HepG2 (cell line): ENCODE results near the gene CASR. TPM values are rescaled to one million over a fixed set of nuclear protein-coding genes. Genes with fewer than 3 reads are reported as not detected.

Source experiments
- ATAC-seq: fragments of 200-7000 bp; cut with Tn5 transposase; 3 replicates; pipeline ENCODE4 v1.9.1; 2020; ENCODE audit warnings: mild to moderate bottlenecking, moderate library complexity
- BruUV-seq: library from RNA; stranded (reverse); fragments of 400-500 nt; replicated peaks from 2 replicates; lab custom pipeline; 2021; lab: Mats Ljungman, UMichigan
- CTCF ChIA-PET: fragments of 300-600 bp; formaldehyde crosslinking; extraction: SDS; loops from one replicate; lab custom pipeline; 2021; ENCODE audit warnings: low total read pairs, inconsistent platforms, low intra/inter-chr PET ratio; lab: Yijun Ruan, JAX
- POLR2A ChIA-PET: fragments of 350-600 bp; sonication (Branson Sonifier 250); formaldehyde crosslinking; loops from one replicate; lab custom pipeline; 2020; ENCODE audit warnings: antibody characterized with exemption, inconsistent platforms; lab: Yijun Ruan, JAX
- DNase-seq: peaks from one replicate; pipeline ENCODE4 v3.0.0-alpha.2; 2015; ENCODE audit warnings: low spot score
- FAIRE-seq: peaks from 3 replicates; lab custom pipeline; 2011; peaks lifted over from hg19 to GRCh38; lab: Jason Lieb, UNC
- H2AFZ ChIP-seq: one replicate; pipeline ENCODE4 v1.6.1; 2011; ENCODE audit warnings: low read length, inconsistent platforms
- H3K27ac ChIP-seq: fragments of 300-600 bp; 3 replicates; pipeline ENCODE4 v1.8.0; 2011; ENCODE audit warnings: mixed run types, mild to moderate bottlenecking, mixed read lengths, low read length, inconsistent platforms; ENCODE audit not compliant: insufficient read depth; ENCODE audit errors: extremely low read length
- H3K27me3 ChIP-seq, 2 experiments: fragments of 200-600 bp in 1 of 2; 2 replicates in 1 of 2; 3 replicates in 1 of 2; pipeline versions ENCODE4 v1.6.0 to v1.8.0; 2011; ENCODE audit warnings: low read length in 2 of 2, mild to moderate bottlenecking in 2 of 2, moderate library complexity in 2 of 2, inconsistent platforms in 1 of 2; ENCODE audit not compliant: insufficient read depth in 2 of 2, control insufficient read depth in 1 of 2
- H3K36me3 ChIP-seq, 2 experiments: fragments of 200-600 bp in 1 of 2; replicated peaks in 1 of 2; 2 replicates in 1 of 2; 3 replicates in 1 of 2; pipeline versions ENCODE4 v1.5.1 to v1.8.0; 2011; ENCODE audit warnings: low read length in 2 of 2, inconsistent platforms in 1 of 2; ENCODE audit not compliant: insufficient read depth in 2 of 2, control insufficient read depth in 1 of 2
- H3K4me1 ChIP-seq: 2 replicates; pipeline ENCODE4 v1.5.1; 2012; ENCODE audit warnings: low read length, inconsistent platforms; ENCODE audit not compliant: insufficient read depth
- H3K4me2 ChIP-seq: 2 replicates; pipeline ENCODE4 v1.6.0; 2011; ENCODE audit warnings: low read depth, low read length, inconsistent platforms
- H3K4me3 ChIP-seq, 3 experiments: fragments of 200-600 bp in 1 of 3; sonication (generic), shearing (Covaris generic) in 1 of 3; replicated peaks in 1 of 3; 2 replicates each; pipeline ENCODE4 v1.5.1; 2011 to 2016; ENCODE audit warnings: low read length in 3 of 3, inconsistent platforms in 2 of 3, low read depth in 2 of 3, mild to moderate bottlenecking in 2 of 3, control low read depth in 1 of 3, mixed read lengths in 1 of 3; ENCODE audit not compliant: insufficient read depth in 1 of 3
- H3K79me2 ChIP-seq: one replicate; pipeline ENCODE4 v1.6.1; 2011; ENCODE audit warnings: low read length, inconsistent platforms; ENCODE audit not compliant: insufficient read depth
- H3K9ac ChIP-seq: 2 replicates; pipeline ENCODE4 v1.6.0; 2011; ENCODE audit warnings: mild to moderate bottlenecking, low read depth, low read length, inconsistent platforms; ENCODE audit not compliant: insufficient read depth
- H3K9me3 ChIP-seq: 2 replicates; pipeline ENCODE4 v1.5.1; 2012; ENCODE audit warnings: mild to moderate bottlenecking, low read length
- H4K20me1 ChIP-seq: 2 replicates; pipeline ENCODE4 v1.6.0; 2011; ENCODE audit warnings: inconsistent platforms, mild to moderate bottlenecking, low read length, moderate library complexity; ENCODE audit not compliant: insufficient read depth
- ATF7 ChIP-seq, 2 experiments: fragments of 450-650 bp in 1 of 2; sonication (generic) in 1 of 2; formaldehyde crosslinking in 1 of 2; IDR thresholded peaks; 2 replicates each; pipeline versions ENCODE4 v1.4.0 to v1.6.1; 2016 to 2020; ENCODE audit warnings: antibody characterized with exemption in 1 of 2, mild to moderate bottlenecking in 1 of 2, missing genetic modification reagents in 1 of 2
- MIER2 ChIP-seq: IDR thresholded peaks from 2 replicates; pipeline ENCODE4 v1.6.1; 2016; ENCODE audit warnings: missing biosample characterization, missing genetic modification reagents
- REXO4 ChIP-seq: sonication (generic); formaldehyde crosslinking; IDR thresholded peaks from 2 replicates; pipeline ENCODE4 v1.8.0; 2022; ENCODE audit warnings: missing genetic modification reagents, mild to moderate bottlenecking, borderline replicate concordance
- ZNF292 ChIP-seq: sonication (generic); formaldehyde crosslinking; IDR thresholded peaks from 2 replicates; pipeline ENCODE4 v1.8.1; 2022; ENCODE audit warnings: mild to moderate bottlenecking, low read depth, missing genetic modification reagents, borderline replicate concordance
- ZNF564 ChIP-seq: sonication (generic); formaldehyde crosslinking; IDR thresholded peaks from 2 replicates; pipeline ENCODE4 v1.8.1; 2023; ENCODE audit warnings: mild to moderate bottlenecking, missing genetic modification reagents
- WGBS: methylation state at CpG from one replicate; pipeline ENCODE4 v1.1.6; 2017; ENCODE audit warnings: low lambda C conversion rate; 5-methylcytosine and 5-hydroxymethylcytosine counted together
- in situ Hi-C: cut with HindIII; loops from 2 replicates; pipeline ENCODE4 v1.10.0; 2017; ENCODE audit warnings: low pct_unique_long_range_greater_than_20kb; ENCODE audit not compliant: extremely low pct_ligation_motif_present
- intact Hi-C: fragments of 100-400 bp; cut with micrococcal nuclease; formaldehyde crosslinking; loops from one replicate; pipeline ENCODE4 v1.10.0; 2022; ENCODE audit not compliant: unreplicated experiment
- polyA plus RNA-seq, 8 experiments: library from polyadenylated mRNA; depleted of rRNA in 3 of 8; stranded (reverse) in 7 of 8; unstranded in 1 of 8; fragments of >200 nt; fragmentation: Illumina TruSeq in 4 of 8; extraction: Trizol in 4 of 8; gene quantifications; 2 replicates each; pipeline versions ENCODE4 v1.2.1 to v1.2.3, GENCODE V29; 2011 to 2016; ENCODE audit warnings: low read depth in 4 of 8, missing spikeins in 1 of 8, mixed read lengths in 1 of 8; ENCODE audit not compliant: insufficient read depth in 1 of 8
- total RNA-seq, 5 experiments: library from RNA; depleted of rRNA; stranded (reverse); fragments of >200 nt; fragmentation: Illumina TruSeq; extraction: Trizol; gene quantifications; 2 replicates each; pipeline ENCODE4 v1.2.3, GENCODE V29; 2016; ENCODE audit warnings: low read depth in 1 of 5
- TF ChIP-seq, protein P1 (sequence below): sonication (generic); formaldehyde crosslinking; IDR thresholded peaks from 2 replicates; pipeline ENCODE4 v1.4.0; 2020; ENCODE audit warnings: missing genetic modification reagents
- TF ChIP-seq, protein P2 (sequence below): sonication (generic); formaldehyde crosslinking; IDR thresholded peaks from 2 replicates; pipeline ENCODE4 v1.5.1; 2020; ENCODE audit warnings: missing genetic modification reagents, mild to moderate bottlenecking, borderline replicate concordance

Gene CASR
- total and polyA plus RNA-seq, 2 of the 13 experiments (the other 11 are each of a cell fraction or from before 2014, with no cell fraction given), result not detected

DNA sequence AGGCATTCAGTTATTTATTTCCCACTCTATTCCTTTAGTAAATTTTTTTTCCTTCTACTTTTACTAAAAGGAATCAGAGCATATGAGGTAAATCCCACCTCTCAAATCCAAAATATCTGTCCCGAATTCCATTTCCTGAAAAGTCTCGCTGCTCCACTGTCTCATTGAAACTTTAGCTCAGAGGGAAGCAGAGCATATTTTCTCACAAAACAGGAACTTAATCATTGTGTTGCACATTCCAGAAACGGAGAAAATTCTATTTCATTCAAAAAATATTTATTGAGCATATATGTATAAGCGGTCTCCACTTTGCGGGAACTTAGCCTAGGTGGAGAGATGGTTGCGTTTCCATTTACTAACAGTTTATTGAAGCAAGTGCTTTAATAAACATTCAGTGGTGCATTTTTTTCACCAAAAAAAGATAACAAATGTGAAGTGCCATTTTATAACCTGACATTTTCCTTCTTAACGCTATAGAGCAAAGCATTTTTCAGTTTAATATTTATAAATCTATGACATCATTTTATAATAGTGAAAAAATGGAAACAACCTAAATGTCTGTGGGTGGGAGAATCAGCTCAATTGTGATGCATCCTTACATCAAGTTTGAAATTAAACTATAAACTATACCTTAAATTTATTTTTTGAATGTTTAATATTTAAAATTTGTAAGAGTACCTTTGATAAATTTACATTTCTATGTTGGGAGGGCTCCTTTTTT lies 74.3 kb downstream of the CASR start:
- ATAC-seq, result no peak
- no peak for DNase-seq
- WGBS, result 54% methylated on average over 7 of the region's 7 CpGs
- Histone ChIP-seq H3K4me1 (no peaks in the 10 kb centered on the region), H3K4me2 (no peak overlapping the region), H3K36me3 (no peaks in the 10 kb centered on the region), H3K79me2 (no peaks in the 10 kb centered on the region), H2AFZ (no peak overlapping the region), H3K9me3 (no peaks in the 10 kb centered on the region), H3K4me3 (no peak overlapping the region)
- in situ Hi-C loops, result loop anchor here (5.0 to 10.0 kb wide), 2 partner anchors 153 to 711 kb away; partner anchors contain the start of gene POLQ
- POLR2A ChIA-PET, result no interaction called here
- no TSS peak for BruUV-seq
- no peak for FAIRE-seq
- no peak for TF ChIP-seq REXO4 (CRISPR knock-in tag)
- peak; percentile 64 for TF ChIP-seq ATF7 (IDR thresholded peaks at IDR 0.05)
- no peak for TF ChIP-seq ATF7 (CRISPR knock-in tag; IDR thresholded peaks at IDR 0.05)
- TF ChIP-seq ZNF292 (CRISPR knock-in tag), result no peak
- TF ChIP-seq, protein P1, sequence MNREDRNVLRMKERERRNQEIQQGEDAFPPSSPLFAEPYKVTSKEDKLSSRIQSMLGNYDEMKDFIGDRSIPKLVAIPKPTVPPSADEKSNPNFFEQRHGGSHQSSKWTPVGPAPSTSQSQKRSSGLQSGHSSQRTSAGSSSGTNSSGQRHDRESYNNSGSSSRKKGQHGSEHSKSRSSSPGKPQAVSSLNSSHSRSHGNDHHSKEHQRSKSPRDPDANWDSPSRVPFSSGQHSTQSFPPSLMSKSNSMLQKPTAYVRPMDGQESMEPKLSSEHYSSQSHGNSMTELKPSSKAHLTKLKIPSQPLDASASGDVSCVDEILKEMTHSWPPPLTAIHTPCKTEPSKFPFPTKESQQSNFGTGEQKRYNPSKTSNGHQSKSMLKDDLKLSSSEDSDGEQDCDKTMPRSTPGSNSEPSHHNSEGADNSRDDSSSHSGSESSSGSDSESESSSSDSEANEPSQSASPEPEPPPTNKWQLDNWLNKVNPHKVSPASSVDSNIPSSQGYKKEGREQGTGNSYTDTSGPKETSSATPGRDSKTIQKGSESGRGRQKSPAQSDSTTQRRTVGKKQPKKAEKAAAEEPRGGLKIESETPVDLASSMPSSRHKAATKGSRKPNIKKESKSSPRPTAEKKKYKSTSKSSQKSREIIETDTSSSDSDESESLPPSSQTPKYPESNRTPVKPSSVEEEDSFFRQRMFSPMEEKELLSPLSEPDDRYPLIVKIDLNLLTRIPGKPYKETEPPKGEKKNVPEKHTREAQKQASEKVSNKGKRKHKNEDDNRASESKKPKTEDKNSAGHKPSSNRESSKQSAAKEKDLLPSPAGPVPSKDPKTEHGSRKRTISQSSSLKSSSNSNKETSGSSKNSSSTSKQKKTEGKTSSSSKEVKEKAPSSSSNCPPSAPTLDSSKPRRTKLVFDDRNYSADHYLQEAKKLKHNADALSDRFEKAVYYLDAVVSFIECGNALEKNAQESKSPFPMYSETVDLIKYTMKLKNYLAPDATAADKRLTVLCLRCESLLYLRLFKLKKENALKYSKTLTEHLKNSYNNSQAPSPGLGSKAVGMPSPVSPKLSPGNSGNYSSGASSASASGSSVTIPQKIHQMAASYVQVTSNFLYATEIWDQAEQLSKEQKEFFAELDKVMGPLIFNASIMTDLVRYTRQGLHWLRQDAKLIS (CRISPR knock-in tag), result no peak
- TF ChIP-seq MIER2 (CRISPR knock-in tag), result no peak
- no peak for TF ChIP-seq ZNF564 (CRISPR knock-in tag)
- TF ChIP-seq, protein P2, sequence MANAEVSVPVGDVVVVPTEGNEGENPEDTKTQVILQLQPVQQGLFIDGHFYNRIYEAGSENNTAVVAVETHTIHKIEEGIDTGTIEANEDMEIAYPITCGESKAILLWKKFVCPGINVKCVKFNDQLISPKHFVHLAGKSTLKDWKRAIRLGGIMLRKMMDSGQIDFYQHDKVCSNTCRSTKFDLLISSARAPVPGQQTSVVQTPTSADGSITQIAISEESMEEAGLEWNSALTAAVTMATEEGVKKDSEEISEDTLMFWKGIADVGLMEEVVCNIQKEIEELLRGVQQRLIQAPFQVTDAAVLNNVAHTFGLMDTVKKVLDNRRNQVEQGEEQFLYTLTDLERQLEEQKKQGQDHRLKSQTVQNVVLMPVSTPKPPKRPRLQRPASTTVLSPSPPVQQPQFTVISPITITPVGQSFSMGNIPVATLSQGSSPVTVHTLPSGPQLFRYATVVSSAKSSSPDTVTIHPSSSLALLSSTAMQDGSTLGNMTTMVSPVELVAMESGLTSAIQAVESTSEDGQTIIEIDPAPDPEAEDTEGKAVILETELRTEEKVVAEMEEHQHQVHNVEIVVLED (CRISPR knock-in tag), result no peak
- TF ChIP-seq, all 625 proteins: peak for 1
- CTCF ChIA-PET, result interaction anchor here (1.4 kb wide), 1 partner anchor 711 kb away, joined by 7 read pairs; the partner anchor contains the start of gene POLQ
- Histone ChIP-seq H3K9ac (no peak overlapping the region), H3K27me3 (peaks cover 0 to 15% of the 10 kb centered on the region in 2 experiments; a peak in 3 of 5 replicates), H4K20me1 (no peaks in the 10 kb centered on the region), H3K27ac (no peak overlapping the region)
- intact Hi-C loops, result loop anchor here (1.0 kb wide), 1 partner anchor 712 kb away; no protein-coding TSS in a partner anchor
